ENCODE data around the gene TANC1.

TANC1 gene

DNA sequence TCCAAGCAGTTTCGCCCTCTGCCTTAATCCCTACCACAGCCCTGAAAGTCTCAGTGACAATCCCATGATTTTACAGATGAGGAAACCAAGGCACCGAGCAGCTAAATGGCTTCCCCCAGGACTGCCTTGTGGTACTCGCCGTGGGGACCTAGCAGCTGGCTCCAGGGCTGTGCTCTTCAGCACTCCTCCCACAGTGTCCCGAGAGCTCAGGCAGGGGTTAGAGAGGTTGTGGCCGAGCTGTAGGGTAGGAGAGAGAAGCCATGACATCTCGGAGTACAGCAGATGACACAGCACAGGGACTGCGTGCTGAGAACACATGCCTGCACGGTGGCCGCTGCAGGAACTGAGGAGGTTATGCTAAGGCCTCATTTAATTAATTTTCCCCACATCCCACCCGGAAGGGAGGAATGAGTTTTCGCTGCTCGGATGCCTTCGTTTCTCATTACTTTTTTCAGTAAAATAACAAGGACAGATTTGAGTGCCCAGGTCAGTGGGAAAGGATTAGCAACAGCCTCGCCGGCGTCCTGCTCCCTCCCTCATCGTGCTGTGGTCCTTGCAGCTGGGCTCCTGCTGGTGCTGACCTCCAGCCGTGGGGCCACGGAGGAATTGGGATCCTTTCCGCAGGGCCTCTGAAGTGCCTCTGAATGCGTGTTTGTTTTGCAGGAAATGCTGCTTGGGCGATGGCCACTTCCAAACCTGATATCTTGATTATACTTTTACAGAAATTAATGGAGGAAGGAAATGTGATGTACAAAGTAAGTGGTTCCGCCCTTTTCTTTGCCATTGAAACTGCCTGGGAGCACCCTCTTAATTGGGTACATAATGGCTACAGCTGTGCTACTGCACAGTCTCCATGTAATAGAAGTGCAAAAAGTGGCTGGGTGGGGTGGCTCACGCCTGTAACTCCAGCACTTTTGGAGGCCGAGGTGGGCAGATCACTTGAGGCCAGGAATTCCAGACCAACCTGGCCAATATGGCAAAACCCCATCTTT lies 256.9 kb downstream of the TANC1 start:
- DNase-seq (ENCODE audit: low read depth): no peak

DNA sequence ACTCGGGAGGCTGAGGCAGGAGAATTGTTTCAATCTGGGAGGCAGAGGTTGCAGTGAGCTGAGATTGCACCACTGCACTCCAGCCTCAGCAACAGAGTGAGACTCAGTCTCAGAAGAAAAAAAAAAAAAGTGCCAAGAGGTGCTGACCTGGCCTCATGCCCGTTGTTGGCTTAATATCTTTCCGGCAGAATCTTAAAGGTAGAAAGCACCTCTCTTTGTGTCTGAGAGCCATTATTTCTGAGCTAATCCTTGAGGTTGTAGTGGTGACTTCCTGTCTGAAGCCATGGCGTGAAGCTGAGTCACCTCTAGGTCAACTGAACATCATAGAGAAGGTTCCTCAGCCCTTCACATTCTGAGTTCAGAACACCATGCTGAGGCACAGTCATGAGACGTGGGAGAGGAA lies 257.6 kb downstream of the TANC1 start:
- no peak for DNase-seq (ENCODE audit: low read depth)

DNA sequence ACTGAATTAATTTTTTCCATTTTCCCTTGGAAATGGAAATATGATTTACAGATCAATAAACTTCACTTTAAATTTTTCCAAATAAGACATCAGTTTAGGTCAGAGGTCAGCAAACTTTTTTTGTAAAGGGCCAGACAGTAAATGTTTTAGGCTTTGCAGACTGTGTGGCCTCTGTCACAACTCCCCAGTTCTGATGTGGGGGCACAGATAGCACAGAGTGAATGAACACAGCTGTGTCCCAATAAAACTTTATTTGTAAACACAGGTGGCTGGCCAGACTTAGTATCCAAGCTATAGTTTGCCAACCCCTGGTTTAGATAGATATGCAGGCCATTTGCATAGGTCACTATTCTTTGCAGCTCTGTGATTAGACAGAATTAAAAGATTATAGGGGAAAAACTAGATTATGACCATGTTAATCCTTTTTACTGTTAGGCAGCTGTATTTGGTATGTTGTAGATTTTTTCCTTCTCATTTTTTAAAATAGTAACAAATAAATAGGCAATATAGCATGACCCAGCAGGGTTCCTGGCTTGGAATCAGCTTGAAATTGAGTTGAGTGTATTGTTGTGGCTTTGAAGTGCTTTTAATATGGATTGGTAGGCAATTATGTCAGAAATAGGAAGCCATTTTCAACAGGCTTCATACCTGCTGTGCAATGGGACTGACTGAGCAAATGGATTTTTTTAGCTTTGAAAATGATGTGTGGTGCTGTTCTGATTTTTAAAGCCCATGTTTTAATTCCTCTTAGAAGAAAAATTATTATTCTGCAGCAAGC lies 258.4 kb downstream of the TANC1 start:
- no peak for DNase-seq (ENCODE audit: low read depth)

DNA sequence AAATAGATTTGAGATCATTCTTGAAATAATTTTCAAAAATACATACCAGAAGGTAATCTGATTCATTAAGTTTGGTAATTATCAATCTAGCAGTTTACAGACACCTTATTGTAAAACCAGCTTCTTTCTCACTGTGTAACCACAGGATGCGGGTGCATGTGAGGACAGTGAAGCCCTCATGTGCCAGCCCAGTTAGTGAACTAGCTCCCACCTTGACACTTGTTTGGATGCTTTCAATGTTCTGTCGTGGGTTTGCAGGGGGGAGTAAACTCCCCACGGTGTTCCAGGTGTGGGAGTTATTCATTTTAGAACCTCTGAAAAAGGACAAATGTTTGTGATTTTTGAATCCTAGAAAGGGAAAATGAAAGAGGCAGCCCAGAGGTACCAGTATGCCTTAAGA lies 259.0 kb downstream of the TANC1 start:
- DNase-seq (ENCODE audit: low read depth): no peak

DNA sequence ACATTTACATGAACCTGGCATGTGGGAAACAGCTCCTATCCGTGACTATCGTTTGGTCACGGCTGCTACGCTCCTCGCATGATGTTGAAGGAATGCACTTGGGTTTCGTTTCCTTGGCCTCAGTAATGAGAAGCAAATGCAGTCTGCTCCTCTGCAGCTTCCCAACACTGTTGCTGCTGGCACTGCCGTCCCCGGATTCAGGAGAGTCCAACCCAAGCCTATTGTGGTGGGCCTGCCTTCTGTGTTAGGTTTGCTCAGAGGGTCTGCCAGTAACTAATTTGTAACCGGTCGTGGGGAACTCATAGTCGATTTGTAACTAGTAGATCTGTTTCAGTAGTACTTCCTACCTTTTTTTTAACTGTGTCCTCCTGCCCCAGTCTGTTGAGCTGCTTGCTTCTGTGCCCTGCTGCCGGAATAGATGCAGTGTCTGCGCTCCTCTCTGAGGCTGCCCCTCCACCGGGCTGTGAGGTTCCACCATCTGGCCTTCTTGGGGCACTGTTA lies 259.7 kb downstream of the TANC1 start:
- DNase-seq (ENCODE audit: low read depth): no peak

DNA sequence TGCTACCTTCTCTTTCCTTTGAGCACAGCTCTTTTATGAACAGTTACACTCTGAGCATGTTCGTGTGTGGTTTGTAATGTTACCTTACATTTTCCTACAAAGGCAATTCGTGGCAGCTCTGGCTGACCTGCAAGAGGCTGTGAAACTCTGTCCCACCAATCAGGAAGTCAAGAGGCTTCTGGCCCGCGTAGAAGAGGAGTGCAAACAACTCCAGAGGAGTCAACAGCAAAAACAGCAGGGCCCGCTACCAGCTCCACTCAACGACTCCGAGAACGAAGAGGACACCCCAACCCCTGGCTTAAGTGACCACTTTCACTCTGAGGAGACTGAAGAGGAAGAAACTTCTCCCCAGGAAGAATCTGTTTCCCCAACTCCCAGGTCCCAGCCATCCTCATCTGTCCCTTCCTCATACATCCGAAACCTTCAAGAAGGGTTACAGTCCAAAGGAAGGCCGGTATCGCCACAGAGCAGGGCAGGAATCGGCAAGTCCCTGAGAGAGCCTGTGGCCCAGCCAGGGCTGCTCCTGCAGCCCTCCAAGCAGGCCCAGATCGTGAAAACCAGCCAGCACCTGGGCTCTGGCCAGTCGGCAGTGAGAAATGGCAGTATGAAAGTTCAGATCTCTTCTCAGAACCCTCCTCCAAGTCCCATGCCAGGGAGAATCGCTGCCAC lies 261.2 kb downstream of the TANC1 start:
- no peak for DNase-seq (ENCODE audit: low read depth)

DNA sequence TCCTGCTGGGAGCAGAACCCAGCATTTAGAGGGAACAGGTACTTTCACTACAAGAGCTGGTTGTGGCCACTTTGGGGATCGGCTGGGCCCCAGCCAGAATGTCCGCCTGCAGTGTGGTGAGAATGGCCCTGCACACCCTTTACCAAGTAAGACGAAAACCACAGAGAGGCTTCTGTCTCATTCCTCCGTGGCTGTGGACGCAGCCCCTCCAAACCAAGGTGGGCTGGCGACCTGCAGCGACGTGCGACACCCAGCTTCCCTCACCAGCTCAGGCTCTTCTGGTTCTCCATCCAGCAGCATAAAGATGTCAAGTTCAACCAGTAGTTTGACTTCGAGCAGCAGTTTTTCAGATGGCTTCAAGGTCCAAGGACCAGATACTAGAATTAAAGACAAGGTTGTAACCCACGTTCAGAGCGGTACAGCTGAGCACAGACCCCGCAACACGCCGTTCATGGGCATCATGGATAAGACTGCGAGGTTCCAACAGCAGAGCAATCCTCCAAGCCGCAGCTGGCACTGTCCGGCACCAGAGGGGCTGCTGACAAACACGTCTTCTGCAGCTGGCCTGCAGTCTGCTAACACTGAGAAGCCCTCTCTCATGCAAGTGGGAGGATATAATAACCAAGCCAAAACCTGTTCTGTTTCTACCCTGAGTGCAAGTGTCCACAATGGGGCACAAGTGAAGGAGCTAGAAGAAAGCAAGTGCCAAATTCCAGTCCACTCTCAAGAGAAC lies 261.9 kb downstream of the TANC1 start:
- DNase-seq (ENCODE audit: low read depth): no peak

DNA sequence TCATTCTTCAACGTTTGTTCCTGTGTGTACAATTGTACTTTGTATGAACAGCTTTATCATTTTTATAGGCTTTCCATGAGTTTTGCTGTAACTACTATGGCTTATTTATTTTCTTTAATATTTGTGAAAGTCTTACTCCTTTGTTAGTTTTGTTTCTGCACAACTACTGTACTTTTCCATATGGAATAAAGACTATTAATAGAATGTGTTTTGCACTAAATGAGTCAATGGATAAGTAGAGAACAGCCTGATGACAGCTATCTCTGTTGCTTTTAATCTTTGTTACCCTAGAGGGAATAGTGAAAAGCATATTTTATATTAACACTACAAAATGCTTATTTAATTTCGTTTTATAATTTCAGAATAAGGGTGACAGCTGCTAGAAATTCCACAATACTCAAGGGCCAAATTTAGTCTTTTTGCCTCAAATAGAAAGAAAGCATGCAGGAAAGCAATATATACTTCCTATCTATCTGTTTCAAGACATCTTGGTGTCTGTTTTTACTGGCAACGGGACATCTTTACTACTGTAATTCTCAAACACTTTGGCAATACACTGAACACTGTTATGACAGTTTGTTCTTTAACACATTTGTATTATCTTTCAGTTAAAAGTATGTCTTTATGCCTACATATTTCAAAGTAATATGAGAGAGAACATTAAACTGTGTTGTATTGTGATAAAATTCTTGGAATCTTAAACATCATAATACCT lies 264.2 kb downstream of the TANC1 start:
- no peak for DNase-seq (ENCODE audit: low read depth)

DNA sequence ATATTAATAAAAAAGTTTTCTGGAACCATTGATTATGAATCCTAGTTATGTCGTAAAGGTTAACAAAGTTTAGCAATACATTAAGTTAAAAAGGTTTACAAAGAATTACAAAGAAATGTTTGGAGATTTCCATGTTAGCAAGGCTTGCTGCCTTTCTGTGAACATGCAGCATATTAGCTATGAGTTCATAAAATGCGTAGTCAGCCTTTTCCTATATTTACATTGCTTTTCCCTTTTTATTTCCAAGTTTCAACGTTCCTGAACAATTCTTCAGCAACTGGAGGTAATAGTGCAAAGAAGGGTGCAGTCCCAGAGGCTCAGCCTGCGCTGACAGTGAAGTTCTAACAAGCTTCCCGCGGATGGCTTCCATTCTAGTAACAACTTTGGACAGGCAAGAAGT lies 266.4 kb downstream of the TANC1 start:
- DNase-seq (ENCODE audit: low read depth): no peak

DNA sequence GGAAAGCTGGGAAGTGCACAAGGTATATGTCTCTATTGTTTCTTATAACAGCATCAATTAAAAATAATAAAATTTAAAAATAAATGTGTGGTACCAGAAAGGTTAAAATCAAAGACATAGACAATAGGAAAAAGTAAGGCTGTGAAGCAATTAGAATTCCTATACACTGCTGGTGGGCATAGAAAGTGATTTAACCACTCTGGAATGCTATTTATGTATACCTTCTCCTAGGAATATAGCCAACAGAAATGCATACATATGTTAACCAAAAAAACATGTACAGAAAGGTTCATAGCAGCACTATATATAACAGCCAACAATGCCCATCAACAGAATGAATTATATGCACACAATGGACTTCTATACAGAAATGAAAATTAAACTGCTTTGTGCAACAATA lies 275.1 kb downstream of the TANC1 start:
- no peak for DNase-seq (ENCODE audit: low read depth)

DNA sequence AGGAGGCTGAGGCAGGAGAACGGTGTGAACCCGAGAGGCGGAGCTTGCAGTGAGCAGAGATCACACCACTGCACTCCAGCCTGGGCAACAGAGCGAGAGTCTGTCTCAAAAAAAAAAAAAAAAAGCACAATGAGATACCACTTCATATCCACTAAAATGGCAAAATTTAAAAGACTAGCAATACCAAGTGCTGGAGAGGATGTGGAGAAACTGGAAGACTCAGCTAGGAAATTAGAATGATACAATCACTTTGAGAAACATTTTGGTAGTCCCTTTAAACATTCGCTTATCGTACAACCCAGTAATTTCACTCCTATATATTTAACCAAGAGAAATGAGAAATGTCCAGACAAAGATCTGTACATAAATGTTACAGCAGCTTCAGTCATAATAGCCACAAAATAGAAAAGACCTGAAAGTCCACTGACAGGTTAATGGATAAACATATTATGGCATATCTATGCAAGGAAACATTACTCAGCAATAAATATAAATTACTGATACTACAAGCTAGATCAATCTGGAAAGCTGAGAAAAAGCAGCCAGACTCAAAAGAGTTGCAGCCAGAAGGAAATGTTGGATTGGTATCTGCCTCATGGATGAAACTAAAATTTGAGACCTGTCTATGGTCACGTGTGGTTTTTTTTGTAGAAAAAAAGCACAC lies 278.0 kb downstream of the TANC1 start:
- DNase-seq (ENCODE audit: low read depth): no peak

DNA sequence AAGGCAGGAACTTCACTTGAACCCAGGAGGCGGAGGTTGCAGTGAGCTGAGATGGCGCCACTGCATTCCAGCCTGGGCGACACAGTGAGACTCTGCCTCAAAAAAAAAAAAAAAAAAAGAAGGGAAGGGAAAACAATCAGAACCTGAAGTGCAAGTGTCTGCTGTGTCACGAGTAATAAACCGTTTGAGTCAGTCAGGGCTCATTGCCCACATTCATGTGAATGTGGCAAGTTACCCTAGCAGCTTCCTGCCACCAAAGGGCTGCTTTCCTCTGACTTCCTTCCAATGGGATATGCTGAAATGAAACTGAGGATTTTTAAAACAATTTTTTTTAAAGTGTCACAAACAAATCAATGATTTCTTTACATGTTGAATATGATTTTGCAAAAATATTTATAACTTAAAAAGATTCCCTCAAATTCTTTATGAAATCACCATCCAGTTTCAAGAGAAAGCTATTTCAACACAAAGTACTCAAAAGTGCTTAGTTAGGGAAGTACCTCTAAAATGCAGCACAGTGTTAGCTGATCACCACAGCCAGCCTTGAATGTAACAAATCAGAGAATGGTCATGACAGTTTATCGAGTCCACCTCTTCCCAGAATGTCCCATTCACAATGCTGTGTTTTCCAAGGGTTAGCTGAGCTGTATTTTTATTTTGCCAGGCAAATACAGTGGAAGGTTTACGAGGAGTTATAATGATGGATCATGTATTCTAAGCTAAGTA lies 281.7 kb downstream of the TANC1 start:
- no peak for DNase-seq (ENCODE audit: low read depth)

DNA sequence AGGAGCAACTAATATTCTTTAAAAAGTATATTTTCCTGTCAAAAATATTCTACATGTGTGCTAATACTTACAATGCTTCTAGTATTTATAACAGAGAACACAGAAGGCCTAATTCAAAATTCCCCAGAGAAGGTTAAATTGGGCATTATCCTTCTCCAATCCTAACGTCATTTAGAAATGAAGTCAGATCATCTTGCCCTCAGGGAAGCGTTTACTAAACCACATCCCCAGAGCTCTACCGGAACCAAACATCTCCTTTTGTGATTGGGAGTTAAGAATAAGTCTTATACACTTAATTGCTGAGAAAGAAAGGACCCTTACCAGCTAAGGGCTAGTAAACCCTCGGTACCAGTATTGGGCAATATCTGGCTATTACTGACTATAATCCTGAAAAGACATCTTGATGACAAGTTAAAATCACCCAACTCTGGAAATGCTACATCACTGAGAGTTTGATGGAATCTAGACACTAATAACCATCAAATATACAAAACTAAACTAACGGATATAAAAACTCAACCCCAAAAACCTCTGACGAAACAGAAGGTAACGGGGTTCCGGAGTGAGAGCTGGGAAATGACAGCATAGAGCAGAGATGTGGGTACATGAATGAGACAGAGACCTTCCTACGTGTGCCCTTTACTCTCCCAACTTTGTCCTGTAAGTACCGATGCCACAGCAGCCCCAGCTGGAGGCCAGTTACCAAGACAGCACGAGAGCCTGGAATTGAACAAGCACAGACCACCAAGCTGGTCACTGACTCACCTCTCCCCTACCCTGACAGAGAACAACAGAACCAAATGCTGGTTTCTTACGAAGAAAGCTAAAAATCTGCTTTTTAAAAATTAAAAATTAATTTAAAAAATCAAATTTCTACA lies 283.1 kb downstream of the TANC1 start:
- DNase-seq (ENCODE audit: low read depth): no peak

DNA sequence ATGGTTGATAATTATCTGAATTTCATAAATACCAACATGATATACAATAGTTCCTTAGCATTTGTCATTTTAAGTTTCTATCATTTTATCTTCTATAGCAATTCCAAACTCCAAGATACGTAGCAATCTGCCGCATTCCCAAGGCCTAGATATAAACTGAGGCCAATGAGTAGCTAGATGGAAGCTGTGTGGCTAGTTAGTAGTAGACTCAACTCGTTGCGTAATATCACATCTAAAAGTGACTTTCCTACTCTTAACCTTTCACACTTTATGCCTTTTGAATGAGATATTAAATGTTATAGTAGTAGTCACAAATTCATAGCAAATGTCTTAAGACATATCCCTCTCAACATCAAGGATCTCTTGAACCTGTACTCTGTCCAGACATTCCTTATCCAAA lies 284.5 kb downstream of the TANC1 start:
- no peak for DNase-seq (ENCODE audit: low read depth)

DNA sequence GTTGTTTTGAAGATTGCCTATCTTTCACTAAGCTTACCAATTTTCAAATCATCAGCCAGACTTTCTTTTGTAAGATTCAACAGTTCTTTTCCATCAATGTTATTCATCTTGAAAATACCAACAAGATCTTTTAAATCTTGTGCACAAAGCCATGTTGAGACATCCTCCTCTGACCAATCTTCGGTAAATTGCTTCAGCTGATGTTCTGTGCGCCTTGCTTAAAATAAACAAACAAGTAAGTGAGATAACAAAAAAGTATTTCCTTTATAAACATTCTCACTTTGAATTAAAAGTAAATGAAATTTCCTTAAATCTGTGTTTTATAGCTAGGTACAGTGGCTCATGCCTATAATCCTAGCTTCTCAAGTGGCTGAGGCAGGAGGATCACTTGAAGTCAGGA lies 287.7 kb downstream of the TANC1 start:
- DNase-seq (ENCODE audit: low read depth): no peak

DNA sequence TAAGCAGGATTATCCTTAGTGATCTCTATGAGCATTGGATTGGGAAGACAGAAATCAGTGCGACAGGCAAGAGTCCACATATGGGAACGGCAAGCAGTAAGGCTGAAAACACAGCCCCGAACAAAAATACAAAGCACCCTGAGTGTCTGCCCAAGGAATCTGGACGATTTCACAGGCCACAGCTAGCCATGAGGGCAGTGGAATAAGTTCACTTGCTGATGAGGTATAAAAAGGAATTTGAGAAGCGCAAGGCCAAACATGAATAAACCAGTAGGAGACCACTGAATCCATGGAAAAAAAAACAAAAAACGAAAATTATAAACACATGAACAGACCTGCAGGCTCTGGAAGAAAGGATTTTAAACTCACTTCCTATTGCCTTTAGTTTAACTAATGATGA lies 293.8 kb downstream of the TANC1 start:
- no peak for DNase-seq (ENCODE audit: low read depth)

DNA sequence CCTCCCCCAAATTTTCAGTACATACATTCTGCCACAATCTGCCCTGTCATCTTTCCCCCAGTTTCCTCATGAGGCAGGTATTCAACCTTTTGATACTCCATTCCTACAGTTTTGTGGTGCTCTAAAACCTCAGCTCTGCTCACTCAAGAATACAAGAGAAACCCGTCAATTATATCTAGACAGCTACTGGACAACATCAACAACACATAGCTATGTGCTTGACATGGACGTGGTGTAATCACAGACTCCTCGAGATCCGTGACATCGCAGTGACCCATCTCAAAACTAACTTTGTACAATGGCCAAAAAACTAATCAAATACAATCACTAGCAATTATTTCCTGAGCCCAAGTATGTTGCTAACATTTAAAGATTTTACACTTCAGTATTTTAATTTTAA lies 294.5 kb downstream of the TANC1 start:
- DNase-seq (ENCODE audit: low read depth): no peak

DNA sequence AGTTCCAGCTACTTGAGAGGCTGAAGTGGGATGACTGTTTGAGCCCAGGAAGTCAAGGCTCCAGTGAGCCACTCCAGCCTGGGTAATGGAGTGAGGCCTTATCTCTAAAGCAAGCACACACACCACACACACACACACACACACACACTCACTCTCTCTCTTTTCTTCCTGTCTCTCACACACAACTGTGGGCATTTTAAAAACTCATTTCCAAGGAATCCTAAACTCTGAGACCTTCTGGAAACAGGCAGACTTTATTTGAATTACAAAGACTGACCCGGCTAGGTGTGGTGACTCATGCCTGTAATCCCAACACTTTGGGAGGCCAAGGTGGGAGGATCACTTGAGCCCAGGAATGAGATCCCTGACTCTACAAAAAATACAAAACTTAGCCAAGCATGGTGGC lies 296.7 kb downstream of the TANC1 start:
- no peak for DNase-seq (ENCODE audit: low read depth)

DNA sequence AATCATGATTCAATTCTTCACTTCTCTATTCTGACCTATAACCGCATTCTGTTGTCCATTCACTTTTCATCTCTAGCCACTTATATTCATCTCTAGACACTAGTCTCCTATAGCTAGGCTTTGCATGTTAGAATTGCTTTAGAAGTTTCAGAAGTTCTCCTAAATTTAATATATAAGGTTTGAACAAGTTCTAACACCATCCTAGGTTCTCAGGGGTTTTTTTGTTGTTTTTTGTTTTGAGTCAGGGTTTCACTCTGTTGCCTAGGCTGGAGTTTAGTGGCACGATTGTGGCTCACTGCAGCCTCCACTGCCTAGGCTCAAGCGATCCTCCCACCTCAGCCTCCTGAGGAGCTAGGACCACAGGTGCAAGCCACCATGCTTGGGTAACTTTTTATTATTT lies 298.1 kb downstream of the TANC1 start:
- no peak for DNase-seq (ENCODE audit: low read depth)

All from T follicular helper cell (primary cell).